SU-DHL-6 (cell line): ENCODE data around the gene HYDIN.
"Not testable (repeated sequence)": the region's sequence is repeated elsewhere in the genome, so short reads cannot be mapped to it uniquely, and the experiment has no call there.

Experiments
- CTCF ChIP-seq: fragments of 200-600 bp; sonication (generic); IDR thresholded peaks from one replicate; pipeline ENCODE4 v1.5.1; 2017; ENCODE audit warnings: antibody characterized with exemption, mild to moderate bottlenecking, low read length, moderate library complexity; ENCODE audit not compliant: insufficient read depth, poor library complexity, severe bottlenecking
- EZH2phosphoT487 ChIP-seq: fragments of 200-600 bp; sonication (generic), shearing (Covaris generic); conservative IDR thresholded peaks from 2 replicates; pipeline ENCODE4 v1.6.1; 2018; ENCODE audit warnings: mild to moderate bottlenecking, antibody characterized with exemption, low read length, moderate library complexity, mixed read lengths

- not testable (repeated sequence) for TF ChIP-seq CTCF, EZH2phosphoT487
Measured at GRCh38 chr16:71027511-71027910, 203.0 kb downstream of the HYDIN start.
